Left renal pelvis (tissue), 4 donors: ENCODE data around the gene NUDT22. TPM values are rescaled to one million over a fixed set of nuclear protein-coding genes. Genes with fewer than 3 reads are reported as not detected.
A peak's percentile ranks its signal among the peaks of the same experiment; 100 is the strongest.
"Not testable (repeated sequence)": the region's sequence is repeated elsewhere in the genome, so short reads cannot be mapped to it uniquely, and the experiment has no call there.

Experiments
- DNase-seq, 4 donors: peaks; one replicate each; pipeline ENCODE4 v3.0.0-alpha.2; 2013; ENCODE audit warnings: low read depth in 4 of 4, low spot score in 3 of 4
- polyA plus RNA-seq, 4 donors: library from polyadenylated mRNA; unstranded; fragments of 120-200 nt; gene quantifications; one replicate each; pipeline ENCODE4 v1.2.1, GENCODE V29; 2013; ENCODE audit not compliant: insufficient read length in 4 of 4

NUDT22 gene
- polyA plus RNA-seq, 4 donors = 13.2 to 32.7 (median 19.1) TPM

GRCh38 chr11:64240435-64241240 is 14.6 kb downstream of the NUDT22 start, which contains the start of gene FKBP2:
Gene FKBP2 (plus strand): TSS chr11:64241095. CDS start chr11:64242388, 1,293 bp downstream.
- DNase-seq = peak; percentile 90 to 93 (median 92)

- DNase-seq = peak; percentile 97 to 98 (median 97)
Measured at GRCh38 chr11:64241241-64241490, 15.1 kb downstream of the NUDT22 start.

DNA sequence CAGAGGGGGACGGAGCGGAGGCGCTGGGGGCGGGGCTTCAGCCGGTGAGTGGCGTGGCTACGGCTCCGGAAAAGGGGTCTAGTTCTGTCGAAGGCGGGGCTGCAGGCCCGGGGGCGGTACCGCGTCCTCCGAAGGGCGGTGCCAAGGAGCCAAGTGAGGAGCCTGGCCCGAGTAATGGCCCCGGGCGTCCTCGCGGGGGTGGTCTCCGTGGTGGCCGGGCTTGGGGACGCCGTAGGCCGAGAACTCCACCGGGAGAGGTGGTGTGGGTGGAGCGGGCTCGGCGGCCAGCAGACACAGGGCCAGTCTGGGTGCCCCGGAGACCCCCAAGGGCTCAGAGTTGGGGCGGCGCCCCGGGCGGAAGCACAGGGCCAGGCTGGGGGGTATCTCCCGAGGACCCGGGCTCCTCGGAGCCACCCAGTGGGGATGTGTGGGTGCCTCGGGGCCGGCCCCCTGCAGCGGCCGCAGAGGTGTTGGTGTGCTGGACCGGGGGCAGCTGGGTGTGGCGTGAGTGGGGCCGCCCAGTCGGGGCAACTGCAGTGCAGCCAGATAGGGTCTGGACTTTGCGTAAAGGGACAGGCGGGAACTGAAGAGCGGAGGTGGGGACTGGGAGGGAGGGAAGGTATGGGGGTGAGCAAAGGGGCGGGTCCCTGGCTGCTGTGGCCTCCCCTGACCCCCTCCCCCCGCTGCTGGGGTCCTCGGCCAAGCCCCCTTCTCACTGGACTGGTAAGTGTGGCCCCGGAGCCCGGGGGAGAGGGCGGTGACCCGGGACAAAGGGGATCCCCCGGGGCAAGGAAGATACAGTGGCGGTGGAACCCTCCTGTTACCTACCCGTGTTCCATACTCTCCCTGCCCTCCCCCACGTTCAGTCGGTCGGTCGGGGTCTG is 15.7 kb downstream of the NUDT22 start:
- no peak for DNase-seq

GRCh38 chr11:64243236-64243854 is 17.3 kb downstream of the NUDT22 start:
- DNase-seq = no peak

GRCh38 chr11:64244107-64244506 is 18.0 kb downstream of the NUDT22 start:
- DNase-seq = no peak

DNA sequence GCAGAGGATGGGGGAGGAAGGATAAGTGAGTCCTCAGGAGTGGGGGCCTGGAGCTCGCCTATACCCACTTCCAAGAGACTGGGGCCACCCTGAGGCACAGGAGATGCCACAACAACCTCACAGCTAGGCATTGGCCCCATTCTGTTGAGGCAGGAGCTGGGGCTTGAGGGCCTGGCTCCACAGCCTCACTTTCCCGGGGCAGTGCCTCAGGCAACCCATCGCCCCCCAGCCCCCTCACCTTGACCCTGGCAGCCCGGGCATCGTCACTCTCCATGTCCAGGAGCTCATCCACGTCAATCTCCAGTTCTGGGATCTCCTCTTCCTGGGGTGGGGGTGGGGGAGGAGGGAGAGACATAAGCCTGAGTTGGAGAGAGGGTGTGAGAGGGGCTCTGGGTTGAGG is 18.9 kb downstream of the NUDT22 start:
- DNase-seq = no peak

DNA sequence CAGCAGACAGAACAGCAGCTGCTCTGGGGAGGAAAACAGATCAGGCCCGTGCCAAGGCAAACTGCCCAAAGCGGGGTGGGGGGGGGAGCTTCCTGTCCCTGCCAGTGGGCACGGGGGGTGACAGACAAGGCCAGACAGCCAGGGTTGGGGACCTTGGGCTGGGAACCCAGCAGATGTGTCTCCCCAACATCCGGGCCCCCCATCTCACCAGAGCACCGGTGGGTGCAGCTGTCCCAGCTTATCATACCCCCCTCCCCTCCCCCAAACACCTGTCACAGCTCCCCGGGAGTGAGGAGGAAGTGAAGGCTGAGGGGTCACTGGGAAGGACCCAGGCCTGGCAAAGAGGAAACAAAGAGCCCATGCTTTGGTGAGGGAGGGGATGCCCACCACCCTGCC is 19.3 kb downstream of the NUDT22 start:
- DNase-seq = no peak

DNA sequence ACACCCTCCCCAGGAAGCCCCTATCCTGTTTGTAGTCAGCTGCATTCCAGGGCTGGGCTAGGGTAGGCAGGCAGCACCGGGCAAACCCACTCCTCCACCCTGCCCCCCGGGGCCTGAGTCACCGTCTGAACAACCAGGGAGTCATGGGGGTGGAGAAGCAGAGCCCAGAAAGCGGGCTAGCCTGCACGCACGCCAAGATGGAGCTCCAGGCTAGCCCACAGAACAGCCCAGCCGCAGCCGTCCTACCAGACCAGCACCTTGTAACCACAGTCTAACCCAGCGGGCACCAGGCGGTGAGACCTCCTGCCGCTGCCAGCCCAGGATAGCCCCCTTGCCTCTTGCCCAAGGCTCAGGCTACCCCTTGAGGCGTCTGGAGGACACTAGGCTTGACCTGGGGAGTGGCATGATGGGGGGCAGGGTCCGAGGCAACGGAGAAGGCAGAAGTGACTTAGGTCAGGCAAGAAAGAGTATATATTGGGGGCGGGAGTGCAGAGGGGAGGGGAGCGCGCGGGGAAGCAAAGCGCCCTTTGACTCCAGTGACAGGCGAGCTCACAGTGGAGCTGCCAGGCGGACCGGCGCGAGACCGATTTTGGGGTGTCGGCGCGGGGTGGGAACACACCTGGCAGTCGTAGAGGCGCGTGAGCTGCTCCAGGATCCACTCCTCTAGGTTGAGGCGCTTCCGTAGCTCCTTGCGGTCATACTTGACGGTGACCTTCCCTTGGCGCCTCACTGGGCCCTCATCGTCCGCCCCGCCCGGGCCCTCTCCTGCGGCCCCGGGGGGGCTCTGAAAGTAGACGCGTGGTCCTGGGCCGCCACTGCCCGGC is 19.9 kb downstream of the NUDT22 start:
- DNase-seq = no peak

DNA sequence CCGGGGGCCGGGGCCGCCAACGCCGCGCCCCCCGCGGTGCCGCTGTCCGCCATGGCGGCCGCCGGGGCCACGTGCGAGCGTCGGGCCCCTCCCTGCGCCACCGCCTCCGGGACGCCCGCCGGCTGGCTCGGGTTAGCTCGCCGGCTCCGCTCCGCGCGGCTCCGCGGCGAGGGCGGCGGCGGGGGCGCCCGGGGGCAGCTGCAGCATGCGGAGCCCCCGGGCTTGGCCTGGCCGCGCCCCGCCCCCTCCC is 20.5 kb downstream of the NUDT22 start:
- DNase-seq = not testable (repeated sequence)

- no peak for DNase-seq
Measured at GRCh38 chr11:64246871-64247728, 21.0 kb downstream of the NUDT22 start, which contains the start of gene PPP1R14B. Gene PPP1R14B (minus strand): TSS chr11:64246943. CDS start chr11:64246673, 270 bp downstream.

GRCh38 chr11:64247729-64248531 is 21.9 kb downstream of the NUDT22 start:
- no peak for DNase-seq

DNA sequence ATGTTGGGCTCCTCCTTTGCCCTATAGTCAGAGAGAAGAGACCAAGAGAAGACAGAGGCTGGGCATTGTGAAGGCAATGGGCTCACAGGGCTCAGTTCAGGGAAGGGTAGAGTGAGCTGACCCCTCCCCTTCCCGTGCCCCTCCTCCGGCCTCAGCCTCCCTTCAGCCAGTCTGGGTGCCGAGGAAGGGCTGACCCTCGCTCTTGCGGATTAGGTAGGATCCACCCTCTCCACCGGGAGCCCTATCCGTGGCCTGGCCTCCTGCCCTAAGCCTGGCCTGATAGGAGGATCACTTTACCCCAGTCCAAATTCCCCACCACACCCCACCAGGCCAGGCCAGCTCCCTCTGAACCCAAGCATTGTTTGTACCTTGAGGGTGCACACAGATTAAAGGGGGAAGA is 22.5 kb downstream of the NUDT22 start:
- DNase-seq = no peak

DNA sequence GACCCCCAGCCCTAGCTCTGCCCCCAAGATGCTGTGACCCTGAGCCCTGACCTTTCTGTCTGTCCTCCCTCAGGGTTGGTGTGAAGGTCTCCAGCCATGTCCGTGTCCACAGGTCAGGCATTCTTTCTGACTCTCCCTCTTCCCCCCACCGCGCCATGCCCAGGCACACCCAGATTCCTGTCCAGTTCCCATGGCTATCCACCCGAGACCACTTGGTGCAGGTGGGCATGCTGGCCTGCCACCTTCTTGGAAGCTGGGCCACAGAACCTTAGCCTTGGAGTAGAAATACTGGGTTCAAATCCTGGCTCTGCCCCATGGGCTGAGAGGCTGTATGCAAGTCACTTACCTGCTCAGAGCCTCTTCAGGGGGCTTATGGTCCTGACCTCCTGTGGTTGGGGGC is 23.0 kb downstream of the NUDT22 start:
- DNase-seq = no peak

- no peak for DNase-seq
Measured at GRCh38 chr11:64249563-64250414, 23.7 kb downstream of the NUDT22 start.

- no peak for DNase-seq
Measured at GRCh38 chr11:64250415-64251015, 24.4 kb downstream of the NUDT22 start.

DNA sequence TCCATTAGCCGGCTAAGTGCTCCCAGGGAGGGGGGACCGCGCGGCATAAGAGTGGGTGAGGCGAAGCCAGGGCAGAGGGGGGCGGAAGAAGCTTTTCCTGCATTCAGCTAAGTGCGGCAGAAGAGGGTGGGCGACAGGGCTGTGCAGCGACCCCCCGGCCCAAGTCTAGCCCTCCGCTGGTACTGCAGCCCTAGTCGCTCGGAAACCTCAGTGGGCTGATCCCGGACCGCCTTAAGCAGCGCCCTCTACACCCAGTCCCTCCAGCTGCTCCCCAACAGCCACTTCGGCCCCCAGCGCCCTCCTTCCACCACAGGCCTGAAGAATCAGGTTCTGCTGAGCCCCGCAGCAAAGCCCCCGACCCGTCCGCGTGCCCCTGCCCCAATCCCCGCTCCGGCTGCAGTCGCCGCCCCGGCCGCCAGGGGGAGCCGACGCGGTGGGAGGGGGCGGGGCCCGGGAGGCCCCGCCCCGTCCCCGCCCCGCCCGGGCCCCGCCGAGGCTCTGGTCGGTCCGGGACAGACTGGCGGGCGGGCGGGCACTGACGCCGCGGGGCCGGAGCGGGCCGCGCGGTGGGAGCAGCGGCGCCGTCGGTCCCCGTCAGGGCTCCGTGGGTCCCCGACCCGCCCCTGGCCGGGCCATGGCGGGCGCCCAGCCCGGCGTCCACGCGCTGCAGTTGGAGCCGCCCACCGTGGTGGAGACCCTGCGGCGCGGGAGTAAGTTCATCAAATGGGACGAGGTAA is 25.1 kb downstream of the NUDT22 start, which contains the start of gene PLCB3:
Gene PLCB3 (plus strand): TSS at position 515 of the 737 bp plus-strand sequence. CDS start 120 bp downstream, at position 635.
- DNase-seq = no peak

DNA sequence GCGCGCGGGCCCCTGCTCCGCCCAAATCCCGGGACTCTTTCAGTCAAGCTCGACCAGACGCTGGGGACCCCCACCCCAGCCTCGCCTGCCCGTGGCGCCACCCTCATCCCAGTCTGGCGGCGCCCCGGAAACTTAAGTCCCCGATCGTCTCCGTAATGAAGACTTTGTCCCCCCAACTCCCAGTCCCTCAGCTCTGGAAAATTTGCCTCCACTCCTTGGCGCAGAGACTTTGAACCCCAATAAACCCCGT is 25.6 kb downstream of the NUDT22 start:
- DNase-seq = no peak
